B cell (primary cell): ENCODE results near the gene CMC4. TPM values are rescaled to one million over a fixed set of nuclear protein-coding genes. Genes with fewer than 3 reads are reported as not detected.

Experiments used
- ATAC-seq: fragments of 200-7000 bp; cut with Tn5 transposase; one replicate; pipeline ENCODE4 v1.10.0; 2021; ENCODE audit warnings: low read depth, mild to moderate bottlenecking, moderate number of reproducible peaks, moderate library complexity
- CTCF ChIA-PET: fragments of 350-600 bp; sonication (Branson Sonifier 250); formaldehyde crosslinking; loops from one replicate; lab custom pipeline; 2021; ENCODE audit warnings: antibody characterized with exemption, inconsistent platforms; lab: Charles Lee
- POLR2A ChIA-PET: fragments of 350-600 bp; sonication (Branson Sonifier 250); formaldehyde crosslinking; loops from one replicate; lab custom pipeline; 2021; ENCODE audit warnings: antibody characterized with exemption; lab: Charles Lee
- DNase-seq: peaks from one replicate; pipeline ENCODE4 v3.0.0; 2013
- H2AFZ ChIP-seq: 2 replicates; pipeline ENCODE4 v1.6.1; 2012; ENCODE audit warnings: mild to moderate bottlenecking, low read depth, low read length; ENCODE audit not compliant: insufficient read depth, poor library complexity, severe bottlenecking
- H3K27ac ChIP-seq, 2 donors: 1 replicate in 1 of 2; 2 replicates in 1 of 2; pipeline ENCODE4 v1.5.1; 2012 to 2013; ENCODE audit warnings: low read length in 2 of 2, mild to moderate bottlenecking in 2 of 2, moderate library complexity in 1 of 2
- H3K27me3 ChIP-seq, 4 experiments: fragments of 200-600 bp in 1 of 4; sonication (generic) in 1 of 4; replicated peaks in 1 of 4; 1 replicate in 2 of 4; 2 replicates in 2 of 4; pipeline versions ENCODE4 v1.6.1 to v1.7.0; 2013 to 2016; ENCODE audit warnings: low read length in 3 of 4, mild to moderate bottlenecking in 2 of 4, mixed read lengths in 1 of 4, moderate library complexity in 1 of 4; ENCODE audit not compliant: insufficient read depth in 4 of 4, control insufficient read depth in 3 of 4; ENCODE audit errors: control extremely low read depth in 1 of 4
- H3K36me3 ChIP-seq, 2 experiments: replicated peaks in 1 of 2; 1 replicate in 1 of 2; 2 replicates in 1 of 2; pipeline versions ENCODE4 v1.6.1 to v1.7.1; 2013; ENCODE audit warnings: low read length in 1 of 2; ENCODE audit not compliant: insufficient read depth in 2 of 2, control insufficient read depth in 1 of 2; ENCODE audit errors: control extremely low read depth in 1 of 2, extremely low read depth in 1 of 2
- H3K4me1 ChIP-seq, 2 donors: fragments of 200-600 bp in 1 of 2; sonication (generic) in 1 of 2; 1 replicate in 1 of 2; 2 replicates in 1 of 2; pipeline versions ENCODE4 v1.5.1 to v1.6.1; 2013 to 2017; ENCODE audit warnings: low read length in 2 of 2; ENCODE audit not compliant: control insufficient read depth in 2 of 2, insufficient read depth in 2 of 2
- H3K4me2 ChIP-seq: replicated peaks from 2 replicates; pipeline ENCODE3; 2012; ENCODE audit warnings: mild to moderate bottlenecking, low read depth, low read length; ENCODE audit not compliant: poor library complexity, severe bottlenecking
- H3K4me3 ChIP-seq, 5 experiments: fragments of 200-600 bp in 1 of 5; sonication (generic) in 1 of 5; 1 replicate in 3 of 5; 2 replicates in 2 of 5; pipeline versions ENCODE4 v1.5.1 to v1.7.0; 2011 to 2016; ENCODE audit warnings: low read length in 4 of 5, mild to moderate bottlenecking in 4 of 5, low read depth in 2 of 5, control low read depth in 1 of 5, moderate library complexity in 1 of 5; ENCODE audit not compliant: insufficient read depth in 1 of 5; ENCODE audit errors: control extremely low read depth in 1 of 5, extremely low read depth in 1 of 5
- H3K79me2 ChIP-seq: fragments of 200-600 bp; sonication (generic); one replicate; pipeline ENCODE4 v1.6.0; 2016; ENCODE audit warnings: low read length; ENCODE audit not compliant: control insufficient read depth, insufficient read depth
- H3K9ac ChIP-seq: fragments of 200-600 bp; sonication (generic); 2 replicates; pipeline ENCODE4 v1.6.1; 2017; ENCODE audit warnings: mild to moderate bottlenecking, low read length, moderate library complexity
- H3K9me3 ChIP-seq, 3 donors: one replicate each; pipeline versions ENCODE4 v1.6.1 to v1.7.1; 2013; ENCODE audit warnings: low read length in 2 of 3; ENCODE audit not compliant: control insufficient read depth in 2 of 3, insufficient read depth in 1 of 3; ENCODE audit errors: control extremely low read depth in 1 of 3
- H4K20me1 ChIP-seq: 2 replicates; pipeline ENCODE4 v1.6.0; 2012; ENCODE audit warnings: mild to moderate bottlenecking, low read length; ENCODE audit not compliant: insufficient read depth, control insufficient read depth, poor library complexity, severe bottlenecking
- H3K27ac Mint-ChIP-seq: one replicate; pipeline ENCODE4 v1.8.0; 2021; ENCODE audit warnings: mixed read lengths
- H3K27me3 Mint-ChIP-seq: one replicate; pipeline ENCODE4 v1.8.0; 2021; ENCODE audit warnings: mixed read lengths
- H3K4me1 Mint-ChIP-seq: one replicate; pipeline ENCODE4 v1.8.0; 2021; ENCODE audit warnings: mixed read lengths
- H3K4me3 Mint-ChIP-seq: one replicate; pipeline ENCODE4 v1.8.0; 2021; ENCODE audit warnings: mixed read lengths
- H3K9me3 Mint-ChIP-seq: one replicate; pipeline ENCODE4 v1.8.0; 2022; ENCODE audit warnings: mixed read lengths; ENCODE audit not compliant: insufficient read depth
- CTCF ChIP-seq: fragments of 200-600 bp; IDR thresholded peaks from one replicate; pipeline ENCODE4 v1.8.0; 2022; ENCODE audit warnings: antibody characterized with exemption, mild to moderate bottlenecking
- EZH2 ChIP-seq: IDR thresholded peaks from 2 replicates; pipeline ENCODE4 v1.6.1; 2012; ENCODE audit warnings: borderline replicate concordance, low read depth, mild to moderate bottlenecking, moderate library complexity, low read length; ENCODE audit not compliant: insufficient read depth, poor library complexity, severe bottlenecking
- WGBS: methylation state at CpG from one replicate; pipeline ENCODE4 v1.1.5; 2013; ENCODE audit warnings: missing lambda C conversion rate; ENCODE audit not compliant: insufficient coverage; 5-methylcytosine and 5-hydroxymethylcytosine counted together
- intact Hi-C: fragments of 100-400 bp; cut with micrococcal nuclease; formaldehyde crosslinking; loops from one replicate; pipeline ENCODE4 v1.10.0; 2022
- polyA plus RNA-seq: library from polyadenylated mRNA; depleted of rRNA; stranded (reverse); fragments of >200 nt; gene quantifications from 2 replicates; pipeline ENCODE4 v1.2.3, GENCODE V29; 2012
- total RNA-seq, 2 donors: library from RNA; stranded (reverse); fragments of 120-200 nt in 1 of 2; gene quantifications; 1 replicate in 1 of 2; 2 replicates in 1 of 2; pipeline versions ENCODE4 v1.2.3 to v1.2.4, GENCODE V29; 2013 to 2022

The CMC4 gene
- total and polyA plus RNA-seq, 2 donors (not counting 1 experiment from before 2014, with no cell fraction given), result 6.0 to 10.1 TPM

DNA sequence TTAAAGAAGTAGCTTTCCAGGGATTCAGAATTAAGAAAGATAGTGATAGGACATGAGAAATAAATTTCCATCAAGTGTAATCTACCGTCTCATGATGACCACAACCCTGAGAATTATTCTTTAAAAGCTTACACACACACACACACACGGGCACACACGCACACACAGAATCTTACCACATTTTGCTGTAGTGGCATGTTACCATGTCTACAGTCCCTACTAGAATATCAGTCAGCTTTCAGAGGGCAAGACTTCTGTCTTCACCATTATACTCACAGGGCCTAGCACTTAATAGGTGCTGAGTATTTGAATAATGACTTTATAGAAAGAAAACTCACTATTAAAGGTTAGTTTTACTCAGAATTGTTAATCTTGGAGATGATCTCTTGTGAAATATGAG, 15.4 kb downstream of the CMC4 start:
- no peak overlapping the region for H3K9ac ChIP-seq
- Mint-ChIP-seq H3K9me3 (no peaks in the 10 kb centered on the region), H3K27ac (no peak overlapping the region), H3K4me3 (no peak overlapping the region), H3K4me1 (peaks cover 9% of the 10 kb centered on the region), H3K27me3 (no peaks in the 10 kb centered on the region)
- WGBS, result no CpG with 5 or more reads among the region's 3 CpGs
- TF ChIP-seq CTCF (no peak), EZH2 (no peak)
- no peaks in the 10 kb centered on the region for H3K27me3 ChIP-seq
- intact Hi-C loops, result loop anchor here (5.0 kb wide), 1 partner anchor 138 kb away; no protein-coding TSS in a partner anchor
- H2AFZ ChIP-seq, result no peak overlapping the region
- H3K79me2 ChIP-seq, result no peaks in the 10 kb centered on the region
- DNase-seq, result no peak
- H3K4me2 ChIP-seq, result no peak overlapping the region
- no peaks in the 10 kb centered on the region for H3K9me3 ChIP-seq
- H4K20me1 ChIP-seq, result no peaks in the 10 kb centered on the region
- H3K36me3 ChIP-seq, result peaks cover 0 to 23% of the 10 kb centered on the region in 2 experiments
- no peak overlapping the region for H3K27ac ChIP-seq
- H3K4me1 ChIP-seq, result peaks cover 0 to 9% of the 10 kb centered on the region in 2 donors
- CTCF ChIA-PET, result interaction anchor here (1.1 to 2.4 kb wide), 4 partner anchors 9 to 75 kb away, joined by 3 to 10 read pairs (median 8); no protein-coding TSS in a partner anchor
- ATAC-seq, result no peak
- POLR2A ChIA-PET, result no interaction called here
- no peak overlapping the region for H3K4me3 ChIP-seq

DNA sequence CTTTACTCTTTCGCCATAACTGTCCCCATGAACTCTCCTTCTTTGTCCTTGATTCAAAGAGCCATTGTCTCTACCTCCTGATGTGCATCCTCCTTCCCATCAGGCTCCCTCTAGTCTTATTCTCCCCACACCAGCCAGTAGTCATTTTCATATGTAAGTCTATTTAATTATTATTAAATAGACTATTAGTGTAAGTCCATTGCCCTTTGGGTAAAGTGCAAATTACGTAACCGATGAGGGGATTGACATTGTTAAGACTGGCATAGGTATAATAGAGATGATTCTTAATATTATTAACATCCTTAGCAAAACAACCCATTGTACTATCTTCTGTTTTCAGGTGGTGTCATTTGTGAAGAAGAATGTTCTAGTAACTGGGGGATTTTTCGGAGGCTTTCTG, 16.7 kb downstream of the CMC4 start:
- H2AFZ ChIP-seq, result no peak overlapping the region
- no CpG with 5 or more reads among the region's 4 CpGs for WGBS
- no peak for TF ChIP-seq EZH2
- TF ChIP-seq CTCF, result no peak
- H3K4me1 ChIP-seq, result peaks cover 0 to 9% of the 10 kb centered on the region in 2 donors
- Mint-ChIP-seq H3K27ac (no peak overlapping the region), H3K9me3 (no peaks in the 10 kb centered on the region), H3K4me1 (peaks cover 9% of the 10 kb centered on the region), H3K4me3 (no peak overlapping the region), H3K27me3 (no peaks in the 10 kb centered on the region)
- CTCF ChIA-PET, result no interaction called here
- no peak overlapping the region for H3K27ac ChIP-seq
- no peaks in the 10 kb centered on the region for H3K9me3 ChIP-seq
- no peak for DNase-seq
- POLR2A ChIA-PET, result no interaction called here
- no peaks in the 10 kb centered on the region for H3K27me3 ChIP-seq
- no peaks in the 10 kb centered on the region for H4K20me1 ChIP-seq
- H3K36me3 ChIP-seq, result peaks cover 0 to 23% of the 10 kb centered on the region in 2 experiments
- no peaks in the 10 kb centered on the region for H3K79me2 ChIP-seq
- no peak overlapping the region for H3K4me3 ChIP-seq
- no peak overlapping the region for H3K9ac ChIP-seq
- H3K4me2 ChIP-seq, result no peak overlapping the region
- intact Hi-C loops, result no loop called here
- ATAC-seq, result no peak
